ENCODE data around the gene RIPPLY3. TPM values are rescaled to one million over a fixed set of nuclear protein-coding genes. Genes with fewer than 3 reads are reported as not detected.
A peak's percentile ranks its signal among the peaks of the same experiment; 100 is the strongest.

Gene RIPPLY3
- total and polyA plus RNA-seq, 2 donors (not counting 3 experiments of a cell fraction or from before 2014, with no cell fraction given) = 0.03 TPM; not detected in 1

- FAIRE-seq (peak; percentile 64), DNase-seq (ENCODE audit: low read depth, low spot score) (no peak)
- peak overlapping the region; percentile 37 for H3K27ac ChIP-seq (ENCODE audit: insufficient read depth, low read depth, low read length)
- peak overlapping the region; percentile 67 for H3K9ac ChIP-seq (replicated peaks; ENCODE audit: extremely low read depth, insufficient read depth, low read length)
- peak overlapping the region; percentile 6 to 57 (median 28) for H3K4me3 ChIP-seq (replicated peaks in 1 of 3; ENCODE audit: insufficient read depth in 1 of 3, low read depth in 1 of 3, low read length in 3 of 3)
- no peaks in the 10 kb centered on the region for H3K9me1 ChIP-seq (replicated peaks; ENCODE audit: control insufficient read depth, extremely low read depth, insufficient read depth, low read length)
- H3K4me1 ChIP-seq (ENCODE audit: control insufficient read depth, extremely low read depth, insufficient read depth, low read length) = peaks cover 9% of the 10 kb centered on the region
- intact Hi-C loops (cut with micrococcal nuclease) (no loop called here), dilution Hi-C loops (cut with MboI; ENCODE audit: extremely low pct_ligation_motif_present, low sequenced_read_pairs) (no loop called here)
- TF ChIP-seq CTCF (IDR thresholded peaks at IDR 0.05; ENCODE audit: extremely low read depth in 1 of 2, insufficient read depth in 1 of 2, low read depth in 1 of 2, low read length in 2 of 2) = no peak
- TF ChIP-seq POLR2A (IDR thresholded peaks at IDR 0.05; ENCODE audit: low read depth, low read length) = no peak
- no peaks in the 10 kb centered on the region for H3K9me3 ChIP-seq (replicated peaks; ENCODE audit: control insufficient read depth, insufficient read depth, low read length)
- peak overlapping the region; percentile 11 for H3K4me2 ChIP-seq (ENCODE audit: insufficient read depth, low read length)
- ChIA-PET CTCF (interaction anchor here (1.0 to 4.9 kb wide), 6 partner anchors 11 to 27 kb away, joined by 3 to 39 read pairs (median 10); no protein-coding TSS in a partner anchor), POLR2A (interaction anchor here (0.6 to 0.7 kb wide), 2 partner anchors 21 to 23 kb away, joined by 3 to 4 read pairs; no protein-coding TSS in a partner anchor)
- no peaks in the 10 kb centered on the region for H4K20me1 ChIP-seq (replicated peaks; ENCODE audit: control insufficient read depth, extremely low read depth, insufficient read depth, low read length)
- no peaks in the 10 kb centered on the region for H3K36me3 ChIP-seq (ENCODE audit: control insufficient read depth in 2 of 2, extremely low read depth in 1 of 2, insufficient read depth in 2 of 2, low read length in 2 of 2)
- H3K79me2 ChIP-seq (ENCODE audit: control insufficient read depth, insufficient read depth, low read length) = no peaks in the 10 kb centered on the region
- no peaks in the 10 kb centered on the region for H3K27me3 ChIP-seq (ENCODE audit: control insufficient read depth in 2 of 2, insufficient read depth in 2 of 2, low read length in 2 of 2)
- H2AFZ ChIP-seq (ENCODE audit: low read depth, low read length) = peak overlapping the region; percentile 53
- no TSS peak for BruUV-seq (replicated peaks)
Observed at GRCh38 chr21:36965720-36966065, 40.8 kb upstream of the RIPPLY3 start.

- H3K4me1 ChIP-seq (ENCODE audit: control insufficient read depth, extremely low read depth, insufficient read depth, low read length) = peaks cover 9% of the 10 kb centered on the region
- H3K27ac ChIP-seq (ENCODE audit: insufficient read depth, low read depth, low read length) = peak within 1 kb of the TSS; percentile 70
- H3K4me3 ChIP-seq (replicated peaks in 1 of 3; ENCODE audit: insufficient read depth in 1 of 3, low read depth in 1 of 3, low read length in 3 of 3) = peak within 1 kb of the TSS; percentile 57 to 64 (median 63)
- DNase-seq (ENCODE audit: low read depth, low spot score) (peak; percentile 28), FAIRE-seq (no peak)
- no peaks in the 10 kb centered on the region for H3K36me3 ChIP-seq (ENCODE audit: control insufficient read depth in 2 of 2, extremely low read depth in 1 of 2, insufficient read depth in 2 of 2, low read length in 2 of 2)
- ChIA-PET CTCF (interaction anchor here (0.8 to 4.9 kb wide), 11 partner anchors 9 to 44 kb away, joined by 3 to 39 read pairs (median 5); no protein-coding TSS in a partner anchor), POLR2A (interaction anchor here (0.7 kb wide), 2 partner anchors 22 to 516 kb away, joined by 3 to 4 read pairs; no protein-coding TSS in a partner anchor)
- H4K20me1 ChIP-seq (replicated peaks; ENCODE audit: control insufficient read depth, extremely low read depth, insufficient read depth, low read length) = no peaks in the 10 kb centered on the region
- no peaks in the 10 kb centered on the region for H3K27me3 ChIP-seq (ENCODE audit: control insufficient read depth in 2 of 2, insufficient read depth in 2 of 2, low read length in 2 of 2)
- H3K4me2 ChIP-seq (ENCODE audit: insufficient read depth, low read length) = peak within 1 kb of the TSS; percentile 89
- no TSS peak for BruUV-seq (replicated peaks)
- TF ChIP-seq EZH2 (IDR thresholded peaks at IDR 0.05; ENCODE audit: borderline replicate concordance, low read depth, low read length, severe bottlenecking) (no peak), POLR2A (IDR thresholded peaks at IDR 0.05; ENCODE audit: low read depth, low read length) (peak; percentile 60), FOS (IDR thresholded peaks at IDR 0.05; ENCODE audit: borderline replicate concordance, insufficient read depth, low read length) (no peak), MAX (IDR thresholded peaks at IDR 0.05; ENCODE audit: insufficient read depth, insufficient read length) (no peak), CTCF (IDR thresholded peaks at IDR 0.05; ENCODE audit: extremely low read depth in 1 of 2, insufficient read depth in 1 of 2, low read depth in 1 of 2, low read length in 2 of 2) (peak in 1 of 2 donors; percentile 31), JUN (IDR thresholded peaks at IDR 0.05; ENCODE audit: borderline replicate concordance, insufficient read depth, insufficient read length, low read depth) (no peak), MYC (IDR thresholded peaks at IDR 0.05; ENCODE audit: low read depth, low read length) (no peak), POLR2AphosphoS5 (IDR thresholded peaks at IDR 0.05; ENCODE audit: insufficient read depth, low read depth, low read length) (peak; percentile 67), GATA2 (IDR thresholded peaks at IDR 0.05; ENCODE audit: insufficient read depth, insufficient read length, low read depth, low read length) (no peak)
- intact Hi-C loops (cut with micrococcal nuclease) = no loop called here
- dilution Hi-C loops (cut with MboI; ENCODE audit: extremely low pct_ligation_motif_present, low sequenced_read_pairs) = no loop called here
- no peaks in the 10 kb centered on the region for H3K9me1 ChIP-seq (replicated peaks; ENCODE audit: control insufficient read depth, extremely low read depth, insufficient read depth, low read length)
- no peaks in the 10 kb centered on the region for H3K9me3 ChIP-seq (replicated peaks; ENCODE audit: control insufficient read depth, insufficient read depth, low read length)
- peak within 1 kb of the TSS; percentile 80 for H2AFZ ChIP-seq (ENCODE audit: low read depth, low read length)
- no peaks in the 10 kb centered on the region for H3K79me2 ChIP-seq (ENCODE audit: control insufficient read depth, insufficient read depth, low read length)
- H3K9ac ChIP-seq (replicated peaks; ENCODE audit: extremely low read depth, insufficient read depth, low read length) = peak within 1 kb of the TSS; percentile 67
Observed at GRCh38 chr21:36966066-36966820, 40.3 kb upstream of the RIPPLY3 start, which contains the start of gene HLCS. Gene HLCS, minus strand, starts transcription at chr21:36966669. Its CDS starts 31 bp downstream, at chr21:36966638.
